Effector memory CD4-positive, alpha-beta T cell (primary cell): ENCODE measurements around the gene WDR53.
"Not testable (repeated sequence)": the region's sequence is repeated elsewhere in the genome, so short reads cannot be mapped to it uniquely, and the experiment has no call there.

Experiments
- DNase-seq, 3 donors: peaks; one replicate each; pipeline ENCODE4 v3.0.0-alpha.2; 2020
- H3K27ac ChIP-seq: 2 replicates; pipeline ENCODE4 v1.7.0; 2013; ENCODE audit warnings: mild to moderate bottlenecking, low read length, moderate library complexity; ENCODE audit not compliant: insufficient read depth, poor library complexity, severe bottlenecking
- H3K27me3 ChIP-seq: replicated peaks from 2 replicates; pipeline ENCODE4 v1.7.0; 2013; ENCODE audit warnings: mild to moderate bottlenecking, low read length; ENCODE audit not compliant: insufficient read depth, control insufficient read depth, poor library complexity, severe bottlenecking
- H3K36me3 ChIP-seq: 2 replicates; pipeline ENCODE4 v1.7.0; 2013; ENCODE audit warnings: mild to moderate bottlenecking, low read length, moderate library complexity; ENCODE audit not compliant: control insufficient read depth, insufficient read depth
- H3K4me1 ChIP-seq: 2 replicates; pipeline ENCODE4 v1.7.0; 2013; ENCODE audit warnings: low read length, mild to moderate bottlenecking; ENCODE audit not compliant: control insufficient read depth, insufficient read depth, poor library complexity, severe bottlenecking
- H3K4me3 ChIP-seq: 2 replicates; pipeline ENCODE4 v1.7.0; 2013; ENCODE audit warnings: low read length, low read depth, mild to moderate bottlenecking; ENCODE audit not compliant: insufficient read depth, poor library complexity, severe bottlenecking
- H3K9me3 ChIP-seq: 2 replicates; pipeline ENCODE4 v1.7.0; 2013; ENCODE audit warnings: mild to moderate bottlenecking, low read length, moderate library complexity; ENCODE audit not compliant: control insufficient read depth
- total RNA-seq, 3 donors: gene quantifications; one replicate each; lab custom pipeline; 2026; lab: John Stamatoyannopoulos, UW

Gene WDR53
- total RNA-seq: 11.7 to 19.0 (median 15.6) reads per million in 3 donors

GRCh38 chr3:196568246-196569002 lies at the start of gene WDR53, which contains the start of gene FBXO45:
WDR53 (minus strand) TSS chr3:196568554; CDS start chr3:196561475, 7,079 bp downstream.
FBXO45 (plus strand) TSS chr3:196568660; CDS start chr3:196568985, 325 bp downstream.
- H3K4me1 ChIP-seq: peaks cover 33% of the 10 kb centered on the region
- no peaks in the 10 kb centered on the region for H3K9me3 ChIP-seq
- peak within 1 kb of the TSS; percentile 76 for H3K4me3 ChIP-seq
- no peaks in the 10 kb centered on the region for H3K36me3 ChIP-seq
- H3K27ac ChIP-seq: peak within 1 kb of the TSS; percentile 86
- H3K27me3 ChIP-seq: no peaks in the 10 kb centered on the region
- peak; percentile 90 to 94 (median 92) for DNase-seq

DNA sequence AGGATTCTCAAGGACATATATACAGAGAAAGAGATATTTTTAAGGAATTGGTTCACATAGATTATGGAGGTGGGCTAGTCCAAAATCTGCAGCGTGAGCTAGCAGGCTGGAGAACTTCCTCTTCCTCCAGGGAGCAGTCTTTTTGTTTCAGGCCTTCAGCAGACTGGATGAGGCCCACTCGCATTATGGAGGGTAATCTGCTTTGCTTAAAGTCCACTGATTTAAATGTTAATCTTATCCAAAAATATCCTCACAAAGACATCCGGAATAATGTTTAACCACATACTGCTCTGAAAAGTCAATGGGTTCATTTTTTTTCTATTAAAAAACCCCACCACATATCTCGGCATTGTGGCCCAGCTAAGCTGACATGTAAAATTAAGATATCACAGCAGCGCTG lies 48.9 kb upstream of the WDR53 start:
- Histone ChIP-seq H3K36me3 (no peaks in the 10 kb centered on the region), H3K9me3 (no peaks in the 10 kb centered on the region), H3K27me3 (no peaks in the 10 kb centered on the region), H3K4me1 (peaks cover 5% of the 10 kb centered on the region), H3K4me3 (no peak overlapping the region), H3K27ac (no peak overlapping the region)
- no peak for DNase-seq

GRCh38 chr3:196615234-196615633 lies 46.9 kb upstream of the WDR53 start:
- not testable (repeated sequence) for H3K4me3 ChIP-seq, DNase-seq, H3K36me3 ChIP-seq, H3K9me3 ChIP-seq, H3K27ac ChIP-seq, H3K27me3 ChIP-seq
- H3K4me1 ChIP-seq: peaks cover 17% of the 10 kb centered on the region

DNA sequence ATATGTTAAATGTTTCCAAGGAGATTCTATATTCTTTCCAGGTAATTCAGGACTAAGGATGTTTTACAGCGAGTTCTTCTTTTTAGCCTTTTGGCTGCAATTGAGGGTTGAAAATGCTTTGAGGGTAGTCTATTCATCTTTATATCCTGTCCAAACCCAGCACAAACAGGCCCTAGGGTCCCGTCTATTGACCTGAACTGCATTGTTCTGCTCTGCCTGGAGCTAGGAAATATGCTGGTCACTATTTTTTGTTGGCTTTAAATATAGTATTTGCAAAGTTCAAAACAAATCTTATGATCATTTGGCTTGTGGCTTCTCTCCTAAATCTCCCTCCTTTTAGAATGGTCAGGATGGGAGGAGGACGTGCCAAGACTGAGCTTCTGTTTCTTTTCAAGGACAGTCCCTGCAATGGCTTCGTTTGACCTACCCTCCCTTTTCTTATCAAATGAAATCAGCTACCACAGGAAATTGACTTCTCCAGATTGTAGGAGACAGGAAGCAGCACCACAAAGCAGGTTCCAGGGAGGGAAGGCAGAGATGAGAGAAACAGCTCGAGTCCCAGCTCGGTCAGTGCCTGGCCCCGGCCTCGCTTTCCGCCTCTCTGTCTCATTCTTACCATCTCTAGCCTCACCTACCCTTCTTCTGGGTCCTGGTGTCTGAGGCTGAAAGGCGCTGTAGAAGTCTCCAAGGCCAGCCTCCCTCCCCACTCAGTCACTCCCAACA lies 43.6 kb upstream of the WDR53 start:
- H3K36me3 ChIP-seq: no peaks in the 10 kb centered on the region
- peak overlapping the region; percentile 41 for H3K27ac ChIP-seq

GRCh38 chr3:196609805-196610515 lies 41.6 kb upstream of the WDR53 start:
- peak overlapping the region; percentile 42 for H3K27ac ChIP-seq
- H3K27me3 ChIP-seq: no peaks in the 10 kb centered on the region
- no peak overlapping the region for H3K4me3 ChIP-seq
- H3K4me1 ChIP-seq: peaks cover 25% of the 10 kb centered on the region
- no peak for DNase-seq
- no peaks in the 10 kb centered on the region for H3K9me3 ChIP-seq
- H3K36me3 ChIP-seq: no peaks in the 10 kb centered on the region

More for the DNA sequence above, 43.6 kb upstream of the WDR53 start:
- Histone ChIP-seq H3K4me1 (peaks cover 25% of the 10 kb centered on the region), H3K27me3 (no peaks in the 10 kb centered on the region), H3K4me3 (peak overlapping the region; percentile 15), H3K9me3 (no peaks in the 10 kb centered on the region)
- DNase-seq: no peak

DNA sequence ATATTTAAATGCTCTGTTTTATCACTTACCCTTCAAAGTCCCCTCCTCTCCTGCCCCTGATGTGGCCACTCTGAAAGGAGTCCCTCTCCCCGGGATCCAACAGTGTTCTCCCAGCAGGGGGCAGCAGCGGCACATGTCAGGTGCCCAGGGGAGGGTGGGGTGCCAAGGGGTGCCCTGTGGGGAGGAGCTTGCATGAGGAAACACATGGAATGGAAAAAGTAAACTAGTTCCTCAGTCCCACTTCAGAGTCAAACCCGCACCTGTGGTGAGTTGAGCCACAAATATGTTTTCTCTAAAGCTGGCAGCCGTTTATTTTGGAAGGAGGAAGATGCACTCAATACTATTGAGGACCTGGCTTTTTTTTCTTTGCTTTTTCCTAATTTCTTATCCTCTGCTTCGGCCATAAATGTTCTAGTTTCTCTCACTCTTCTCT lies 41.0 kb upstream of the WDR53 start:
- Histone ChIP-seq H3K4me3 (no peak overlapping the region), H3K36me3 (no peaks in the 10 kb centered on the region), H3K9me3 (no peaks in the 10 kb centered on the region), H3K4me1 (peaks cover 25% of the 10 kb centered on the region), H3K27me3 (no peaks in the 10 kb centered on the region), H3K27ac (peak overlapping the region; percentile 42)
- peak; percentile 79 to 91 (median 85) for DNase-seq

GRCh38 chr3:196608693-196609092 lies 40.3 kb upstream of the WDR53 start:
- DNase-seq: no peak
- Histone ChIP-seq H3K4me1 (peaks cover 25% of the 10 kb centered on the region), H3K36me3 (no peaks in the 10 kb centered on the region), H3K27me3 (no peaks in the 10 kb centered on the region), H3K27ac (no peak overlapping the region), H3K9me3 (no peaks in the 10 kb centered on the region), H3K4me3 (no peak overlapping the region)

DNA sequence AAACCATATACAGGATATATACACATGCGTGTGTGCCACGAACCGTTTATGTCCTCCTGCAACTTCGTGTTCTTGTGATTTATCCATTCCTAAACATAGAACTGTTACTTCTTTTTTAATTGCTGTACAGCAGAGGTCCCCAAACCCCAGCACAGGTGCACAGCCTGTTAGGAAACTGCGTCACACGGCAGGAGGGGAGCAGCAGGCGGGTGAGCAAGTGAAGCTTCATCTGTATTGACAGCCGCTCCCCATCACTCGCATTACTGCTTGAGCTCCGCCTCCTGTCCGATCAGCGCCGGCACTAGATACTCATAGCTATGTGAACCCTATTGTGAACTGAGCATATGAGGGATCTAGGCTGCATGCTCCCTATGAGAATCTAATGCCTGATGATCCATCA lies 36.2 kb upstream of the WDR53 start:
- peaks cover under 1% of the 10 kb centered on the region for H3K4me1 ChIP-seq
- peak; percentile 8 to 37 (median 32) for DNase-seq

GRCh38 chr3:196603683-196604082 lies 35.3 kb upstream of the WDR53 start:
- Histone ChIP-seq H3K27ac (no peak overlapping the region), H3K4me3 (no peak overlapping the region), H3K27me3 (no peaks in the 10 kb centered on the region), H3K9me3 (no peaks in the 10 kb centered on the region), H3K36me3 (no peaks in the 10 kb centered on the region), H3K4me1 (no peaks in the 10 kb centered on the region)
- DNase-seq: no peak

More for the DNA sequence above, 36.2 kb upstream of the WDR53 start:
- Histone ChIP-seq H3K4me3 (no peak overlapping the region), H3K36me3 (no peaks in the 10 kb centered on the region), H3K27ac (no peak overlapping the region), H3K9me3 (no peaks in the 10 kb centered on the region), H3K27me3 (no peaks in the 10 kb centered on the region)
